Right cardiac atrium (tissue), 5 donors: ENCODE data around the gene TAS2R13. TPM values are rescaled to one million over a fixed set of nuclear protein-coding genes. Genes with fewer than 3 reads are reported as not detected.

ENCODE experiments used
- ATAC-seq, 2 donors: fragments of 200-7000 bp; cut with Tn5 transposase; one replicate each; pipeline versions ENCODE4 v1.8.0 to v1.9.1; 2020; ENCODE audit warnings: moderate library complexity in 2 of 2, mild to moderate bottlenecking in 1 of 2
- DNase-seq, 3 donors: peaks; one replicate each; pipeline ENCODE4 v3.0.0-alpha.2; 2020
- H3K27ac ChIP-seq: one replicate; pipeline ENCODE4 v1.5.1; 2013; ENCODE audit warnings: mild to moderate bottlenecking, low read length, control low read depth, moderate library complexity
- H3K27me3 ChIP-seq: one replicate; pipeline ENCODE4 v1.6.1; 2013; ENCODE audit not compliant: control insufficient read depth, insufficient read depth
- H3K4me1 ChIP-seq: one replicate; pipeline ENCODE4 v1.6.1; 2013; ENCODE audit warnings: low read length; ENCODE audit not compliant: control insufficient read depth, insufficient read depth
- H3K4me3 ChIP-seq: one replicate; pipeline ENCODE4 v1.5.1; 2013; ENCODE audit warnings: low read length, control low read depth
- H3K9me3 ChIP-seq: one replicate; pipeline ENCODE4 v1.6.1; 2013; ENCODE audit warnings: low read length; ENCODE audit not compliant: control insufficient read depth
- WGBS: extraction: QIAGEN DNeasy Blood & Tissue Kit; methylation state at CpG from one replicate; pipeline ENCODE4 v1.1.7; 2013; 5-methylcytosine and 5-hydroxymethylcytosine counted together
- intact Hi-C, 4 donors: fragments of 100-400 bp; cut with DNase I; formaldehyde crosslinking; loops; one replicate each; pipeline versions ENCODE4 v1.11.0 to v1.14.0; 2022 to 2023
- polyA plus RNA-seq: library from polyadenylated mRNA; stranded (reverse); fragments of 200-250 nt; gene quantifications from one replicate; pipeline ENCODE4 v1.2.3, GENCODE V29; 2013
- total RNA-seq, 4 donors: library from RNA; stranded (reverse); fragmentation: NEBNext Ultra II Directional; extraction: Animal tissue kit (Norgen Biotek cat#: 25700); gene quantifications; one replicate each; pipeline ENCODE4 v1.2.1, GENCODE V29; 2021
- donor health status: healthy with polysubstance abuse.
- donor health status: DM: no; HTN: yes; CAD: no.
- donor health status: DM: no; HTN: no; CAD: no.
- donor health status: DM: no; HTN: yes; CAD: no; lungs with severe emphysema.
- donor health status: DM: yes; HTN: yes; CAD: no.

Gene TAS2R13
- total and polyA plus RNA-seq, 5 donors, result 0.23 to 1.8 (median 0.37) TPM

- H3K9me3 ChIP-seq, result no peaks in the 10 kb centered on the region
- no peaks in the 10 kb centered on the region for H3K4me1 ChIP-seq
- ATAC-seq (no peak), DNase-seq (no peak)
- intact Hi-C loops, result no loop called here
- WGBS, result 67% methylated on average over 2 of the region's 2 CpGs
- H3K27ac ChIP-seq, result no peak overlapping the region
- H3K4me3 ChIP-seq, result no peak overlapping the region
- H3K27me3 ChIP-seq, result no peaks in the 10 kb centered on the region
Measured at GRCh38 chr12:10867381-10867780, 42.0 kb downstream of the TAS2R13 start.

GRCh38 chr12:10863512-10864218 is 45.7 kb downstream of the TAS2R13 start:
- no peak overlapping the region for H3K4me3 ChIP-seq
- DNase-seq (no peak), ATAC-seq (no peak)
- H3K27ac ChIP-seq, result no peak overlapping the region
- intact Hi-C loops, result no loop called here
- H3K9me3 ChIP-seq, result no peaks in the 10 kb centered on the region
- 90% methylated on average over 2 of the region's 2 CpGs for WGBS
- H3K27me3 ChIP-seq, result no peaks in the 10 kb centered on the region
- H3K4me1 ChIP-seq, result no peaks in the 10 kb centered on the region

GRCh38 chr12:10861366-10861765 is 48.0 kb downstream of the TAS2R13 start:
- ATAC-seq, result no peak
- Histone ChIP-seq H3K27ac (no peak overlapping the region), H3K9me3 (no peaks in the 10 kb centered on the region), H3K4me3 (no peak overlapping the region), H3K27me3 (no peaks in the 10 kb centered on the region), H3K4me1 (no peaks in the 10 kb centered on the region)
- intact Hi-C loops, result no loop called here
- WGBS, result 81% methylated on average over 2 of the region's 2 CpGs
- no peak for DNase-seq

Other genes starting within 250 kb of the TAS2R13 start
- under 1 TPM in 1 of 4 donors, not detected in 3; 0.09 TPM for gene STYK1, start 235.5 kb downstream of the TAS2R13 start, total RNA-seq
- gene STYK1, start 235.5 kb downstream of the TAS2R13 start, polyA plus RNA-seq, result 0.02 TPM
- 100 to 1,000 TPM; 585 to 928 (median 744) TPM for gene YBX3, start 186.2 kb downstream of the TAS2R13 start, total RNA-seq
- 490 TPM for gene YBX3, start 186.2 kb downstream of the TAS2R13 start, polyA plus RNA-seq
- gene TAS2R7, start 106.9 kb downstream of the TAS2R13 start, total RNA-seq, result not detected
- gene TAS2R7, start 106.9 kb downstream of the TAS2R13 start, polyA plus RNA-seq, result 0.07 TPM
- gene TAS2R8, start 102.3 kb downstream of the TAS2R13 start, total RNA-seq, result not detected
- not detected for gene TAS2R8, start 102.3 kb downstream of the TAS2R13 start, polyA plus RNA-seq
- not detected for gene TAS2R9, start 99.4 kb downstream of the TAS2R13 start, total RNA-seq
- not detected for gene TAS2R9, start 99.4 kb downstream of the TAS2R13 start, polyA plus RNA-seq
- under 1 TPM in 3 of 4 donors, not detected in 1; 0.23 to 0.56 (median 0.31) TPM for gene TAS2R10, start 83.2 kb downstream of the TAS2R13 start, total RNA-seq
- gene TAS2R10, start 83.2 kb downstream of the TAS2R13 start, polyA plus RNA-seq, result not detected
- gene PRR4, start 60.1 kb downstream of the TAS2R13 start, total RNA-seq, result 1 to 10 TPM in 2 of 4 donors, under 1 TPM in 2; 0.50 to 2.1 (median 1.0) TPM
- 2.4 TPM for gene PRR4, start 60.1 kb downstream of the TAS2R13 start, polyA plus RNA-seq
- 10 to 100 TPM in 2 of 4 donors, 1 to 10 TPM in 2; 4.6 to 14.5 (median 8.9) TPM for gene PRH1, start 25.3 kb downstream of the TAS2R13 start, total RNA-seq
- 1.8 TPM for gene PRH1, start 25.3 kb downstream of the TAS2R13 start, polyA plus RNA-seq
- gene PRH2, start 19.7 kb upstream of the TAS2R13 start, total RNA-seq, result under 1 TPM in 1 of 4 donors, not detected in 3; 0.53 TPM
- not detected for gene PRH2, start 19.7 kb upstream of the TAS2R13 start, polyA plus RNA-seq
- 1 to 10 TPM in 2 of 4 donors, under 1 TPM in 2; 0.60 to 1.5 (median 1.1) TPM for gene TAS2R14, start 29.7 kb upstream of the TAS2R13 start, total RNA-seq
- 1.1 TPM for gene TAS2R14, start 29.7 kb upstream of the TAS2R13 start, polyA plus RNA-seq
- 1 to 10 TPM in 1 of 4 donors, under 1 TPM in 3; 0.56 to 1.1 (median 0.74) TPM for gene TAS2R50, start 77.3 kb upstream of the TAS2R13 start, total RNA-seq
- 0.09 TPM for gene TAS2R50, start 77.3 kb upstream of the TAS2R13 start, polyA plus RNA-seq
- gene TAS2R20, start 88.7 kb upstream of the TAS2R13 start, total RNA-seq, result 1 to 10 TPM in 2 of 4 donors, under 1 TPM in 2; 0.54 to 1.4 (median 0.95) TPM
- 0.27 TPM for gene TAS2R20, start 88.7 kb upstream of the TAS2R13 start, polyA plus RNA-seq
- gene TAS2R19, start 113.1 kb upstream of the TAS2R13 start, total RNA-seq, result 1 to 10 TPM in 2 of 4 donors, under 1 TPM in 2; 0.77 to 2.9 (median 1.2) TPM
- gene TAS2R19, start 113.1 kb upstream of the TAS2R13 start, polyA plus RNA-seq, result 0.57 TPM
- 1 to 10 TPM; 1.0 to 2.0 (median 1.4) TPM for gene TAS2R31, start 121.8 kb upstream of the TAS2R13 start, total RNA-seq
- gene TAS2R31, start 121.8 kb upstream of the TAS2R13 start, polyA plus RNA-seq, result 0.54 TPM
- gene TAS2R46, start 152.7 kb upstream of the TAS2R13 start, total RNA-seq, result under 1 TPM in 3 of 4 donors, not detected in 1; 0.26 to 0.71 (median 0.53) TPM
- gene TAS2R46, start 152.7 kb upstream of the TAS2R13 start, polyA plus RNA-seq, result not detected
- not detected for gene TAS2R43, start 182.8 kb upstream of the TAS2R13 start, total RNA-seq
- not detected for gene TAS2R43, start 182.8 kb upstream of the TAS2R13 start, polyA plus RNA-seq
- gene TAS2R30, start 225.1 kb upstream of the TAS2R13 start, total RNA-seq, result 1 to 10 TPM in 2 of 4 donors, under 1 TPM in 2; 0.80 to 1.6 (median 1.0) TPM
- 0.25 TPM for gene TAS2R30, start 225.1 kb upstream of the TAS2R13 start, polyA plus RNA-seq